Measurements from ENCODE around the gene TRIM31.

TRIM31 gene, protein sequence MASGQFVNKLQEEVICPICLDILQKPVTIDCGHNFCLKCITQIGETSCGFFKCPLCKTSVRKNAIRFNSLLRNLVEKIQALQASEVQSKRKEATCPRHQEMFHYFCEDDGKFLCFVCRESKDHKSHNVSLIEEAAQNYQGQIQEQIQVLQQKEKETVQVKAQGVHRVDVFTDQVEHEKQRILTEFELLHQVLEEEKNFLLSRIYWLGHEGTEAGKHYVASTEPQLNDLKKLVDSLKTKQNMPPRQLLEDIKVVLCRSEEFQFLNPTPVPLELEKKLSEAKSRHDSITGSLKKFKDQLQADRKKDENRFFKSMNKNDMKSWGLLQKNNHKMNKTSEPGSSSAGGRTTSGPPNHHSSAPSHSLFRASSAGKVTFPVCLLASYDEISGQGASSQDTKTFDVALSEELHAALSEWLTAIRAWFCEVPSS

DNA sequence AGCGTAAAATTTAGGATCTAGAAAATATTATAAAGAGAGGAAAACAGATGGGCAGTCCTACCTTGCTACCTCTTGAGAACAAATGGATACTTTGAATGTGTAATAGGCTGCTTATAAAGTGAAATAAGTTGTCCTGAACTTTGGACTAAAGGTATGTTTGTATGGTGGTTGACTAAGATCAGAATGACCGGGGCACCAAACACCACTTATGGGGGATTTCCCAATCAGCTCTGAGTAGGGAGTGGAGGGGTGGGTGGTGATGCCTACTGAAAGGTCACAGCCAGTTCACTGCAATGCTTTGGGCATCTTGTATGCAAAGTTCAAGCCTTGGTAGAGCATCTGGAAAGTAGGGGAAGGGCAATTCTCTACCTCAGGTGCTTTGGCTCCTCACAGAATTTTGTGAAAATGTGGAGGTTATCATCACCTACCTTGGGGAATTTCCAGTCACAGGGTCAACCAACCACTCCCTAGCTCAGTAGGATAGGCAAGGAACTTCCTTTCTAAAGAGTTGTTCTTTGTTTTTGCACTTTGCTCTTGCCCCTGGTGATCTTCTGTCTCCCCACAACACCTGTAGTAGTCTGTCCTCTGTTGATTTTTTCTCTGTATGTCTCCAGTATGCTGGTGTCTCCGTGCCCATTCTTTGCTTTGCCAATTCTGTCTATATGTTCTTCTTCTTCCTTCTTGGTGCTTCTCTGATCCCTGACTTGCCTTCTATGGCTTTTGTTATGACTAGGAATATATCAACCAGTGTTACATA, at the start of gene TRIM31:
Gene TRIM31 (minus strand): TSS at position 88 of the 757 bp plus-strand sequence. CDS start 285 bp downstream, outside the sequence.
- DNase-seq: no peak

DNA sequence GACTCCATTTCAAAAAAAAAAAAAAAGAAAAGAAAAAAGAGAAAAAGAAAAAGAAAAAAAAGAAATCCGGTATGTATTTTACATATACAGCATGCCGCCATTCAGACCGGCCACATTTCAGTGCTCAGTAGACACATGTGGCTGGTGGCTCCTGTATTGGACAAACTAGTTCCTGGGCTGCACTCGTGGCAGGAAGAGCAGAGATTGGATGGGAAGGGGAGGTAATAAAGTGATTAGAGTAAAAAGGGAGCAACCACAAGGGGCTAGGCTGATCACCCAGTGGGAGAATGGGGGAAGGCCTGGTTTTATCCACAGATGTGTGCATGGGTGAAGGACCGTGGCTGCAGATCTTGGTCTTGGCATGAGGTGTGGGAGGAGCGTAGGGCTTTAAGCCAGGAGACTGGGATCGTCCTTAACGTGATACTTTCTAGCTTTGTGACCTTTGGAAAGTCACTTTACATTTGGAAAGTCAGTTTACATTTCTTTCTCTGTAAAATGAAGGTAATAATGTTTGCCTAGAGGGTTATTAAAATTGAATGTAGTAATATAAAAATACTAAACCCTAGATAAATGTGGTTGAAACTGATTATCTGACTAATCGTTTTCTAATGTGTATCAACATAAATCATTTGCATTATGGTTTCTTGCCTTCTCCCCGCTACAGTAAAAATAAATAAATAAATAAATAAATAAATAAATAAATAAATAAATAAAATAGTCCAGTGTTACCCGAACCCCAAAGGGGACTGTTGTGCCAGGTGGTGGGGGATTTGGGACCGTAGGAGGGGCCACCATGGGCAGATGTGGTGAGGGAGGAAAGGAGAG, 49.6 kb upstream of the TRIM31 start:
- no peak for DNase-seq

DNA sequence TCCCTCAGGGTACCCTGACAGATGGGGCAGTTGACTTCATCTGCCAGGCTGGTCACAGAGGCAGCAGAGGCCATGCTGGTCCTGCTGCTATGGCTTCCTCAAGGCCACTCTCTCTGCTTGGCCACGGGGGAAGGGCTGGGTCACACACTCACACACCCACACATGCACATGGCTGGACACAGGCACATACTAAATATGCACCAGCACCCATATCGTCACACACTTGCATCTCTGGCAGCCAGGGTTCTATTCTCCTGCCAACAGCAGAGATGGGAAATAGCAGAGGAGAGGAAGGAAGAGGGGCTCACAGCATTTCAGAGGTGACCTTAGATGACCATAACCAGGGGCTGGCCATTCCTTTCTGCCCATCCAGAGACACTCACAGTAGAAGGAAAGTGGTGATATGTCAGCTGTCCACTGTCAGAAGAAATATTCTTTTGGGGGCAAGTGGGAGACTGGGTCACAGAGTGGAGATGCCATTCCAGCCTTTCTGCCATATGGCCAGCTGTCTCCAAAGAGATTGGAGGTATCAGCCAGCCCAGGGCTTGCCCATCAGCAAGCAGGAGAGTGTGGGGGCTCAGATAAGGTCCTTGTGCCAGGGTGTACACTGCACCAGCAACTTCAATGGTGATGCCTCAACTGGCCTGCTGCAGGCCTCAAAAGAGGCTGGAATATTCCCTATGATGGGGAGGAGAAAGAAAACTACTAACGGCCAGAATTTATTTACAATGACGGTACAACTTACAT, 48.1 kb upstream of the TRIM31 start, which contains the start of gene TRIM10:
Gene TRIM10 (minus strand): TSS at position 427 of the 747 bp plus-strand sequence. CDS start 353 bp downstream, at position 74.
- DNase-seq: no peak

DNA sequence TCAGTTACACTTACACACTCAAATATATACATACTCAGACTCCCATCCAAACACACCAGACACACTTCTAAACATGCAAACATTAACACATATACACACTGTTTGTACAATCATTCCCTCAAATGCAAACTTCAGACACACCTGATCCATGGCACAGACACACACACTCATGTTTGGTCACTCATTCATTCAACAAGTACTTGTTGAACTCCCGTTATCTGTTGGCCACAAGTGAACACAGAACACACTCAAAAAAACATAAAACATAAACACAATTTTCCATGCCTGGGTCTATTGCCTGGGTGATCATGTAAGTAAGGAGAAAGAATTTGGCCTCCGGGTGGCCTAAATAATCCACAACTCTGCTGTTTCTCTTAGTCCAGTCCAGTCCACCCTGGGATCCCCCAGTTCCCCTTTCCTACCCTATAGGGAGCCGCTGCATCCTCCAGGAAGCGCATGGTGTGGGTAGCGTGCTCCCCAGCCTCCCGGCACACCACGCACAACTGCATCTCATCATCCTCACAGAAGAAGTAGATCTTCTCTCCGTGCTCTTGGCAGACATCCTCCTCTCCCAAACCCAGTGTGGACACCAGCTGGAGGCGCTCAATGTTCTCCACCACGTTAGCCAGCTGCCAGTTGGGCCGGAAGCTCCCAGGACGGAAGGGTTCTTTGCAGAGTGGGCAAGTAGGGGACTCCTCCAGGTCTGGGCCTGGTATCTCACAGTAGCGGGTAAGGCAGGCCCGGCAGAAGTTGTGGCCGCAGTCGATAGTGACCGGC, 47.3 kb upstream of the TRIM31 start:
- no peak for DNase-seq

DNA sequence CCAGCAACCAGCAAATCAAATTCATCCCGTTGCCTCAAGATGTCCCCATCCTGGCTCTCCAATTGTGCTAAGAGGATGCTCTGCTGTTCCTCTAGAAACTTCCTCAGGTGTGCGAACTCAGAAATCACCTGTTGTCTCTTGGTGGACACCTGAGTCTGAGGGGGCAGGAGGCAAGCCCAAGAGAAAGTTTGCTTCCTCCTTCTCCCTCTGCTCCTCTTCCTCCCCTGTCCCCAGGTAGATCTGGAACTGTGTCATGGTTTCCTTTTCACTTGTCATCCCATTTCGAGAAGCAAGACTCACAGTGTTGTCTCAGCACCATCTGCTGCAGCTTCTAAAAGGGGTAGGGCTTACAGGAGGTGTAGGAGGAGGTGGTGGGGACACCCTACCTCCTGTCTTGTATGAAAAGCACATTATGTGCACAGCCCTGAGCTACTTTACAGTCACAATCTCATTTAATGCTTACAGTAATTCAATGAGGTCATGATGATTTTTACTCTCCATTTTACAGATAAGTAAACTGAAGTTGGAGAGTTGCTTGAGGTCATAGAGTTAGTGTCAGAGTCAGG, 45.7 kb upstream of the TRIM31 start:
- no peak for DNase-seq

DNA sequence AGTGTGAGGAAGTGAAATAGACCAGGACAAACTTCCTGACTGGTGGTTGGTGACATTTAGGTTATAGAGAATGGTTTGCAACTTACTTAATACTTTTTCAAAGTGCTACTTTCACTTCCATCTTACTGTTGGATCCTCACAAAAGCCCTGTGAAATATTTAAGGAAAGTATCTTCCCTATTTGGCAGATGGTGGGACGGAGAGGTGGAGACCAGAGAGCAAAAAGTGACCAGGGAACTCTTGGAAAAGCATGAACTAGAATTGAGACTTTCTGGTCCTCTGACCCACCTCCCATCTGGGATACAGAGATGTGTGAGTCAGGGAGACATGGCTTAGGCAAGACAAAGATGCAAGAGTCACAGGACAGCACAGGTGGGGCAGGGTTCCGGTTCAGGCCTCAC, 45.1 kb upstream of the TRIM31 start:
- no peak for DNase-seq

DNA sequence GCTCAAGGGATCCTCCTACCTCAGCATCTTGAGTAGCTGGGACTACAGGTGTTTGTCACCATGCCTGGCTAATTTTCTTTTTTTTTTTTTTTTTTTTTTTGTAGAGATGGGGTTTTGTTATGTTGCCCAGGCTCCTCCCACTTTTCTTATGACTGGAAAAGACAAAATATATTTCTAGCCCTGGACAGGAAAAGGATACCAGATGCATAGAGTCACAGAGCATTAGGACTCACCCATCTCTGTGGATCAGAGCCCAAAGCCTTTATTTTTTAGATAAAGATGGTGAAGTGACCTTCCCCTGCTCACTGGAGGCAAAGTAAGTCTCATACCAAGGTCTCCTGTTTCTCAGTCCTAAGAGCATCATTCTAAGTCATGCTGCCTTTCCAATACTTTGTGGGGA, 44.7 kb upstream of the TRIM31 start:
- DNase-seq: no peak

DNA sequence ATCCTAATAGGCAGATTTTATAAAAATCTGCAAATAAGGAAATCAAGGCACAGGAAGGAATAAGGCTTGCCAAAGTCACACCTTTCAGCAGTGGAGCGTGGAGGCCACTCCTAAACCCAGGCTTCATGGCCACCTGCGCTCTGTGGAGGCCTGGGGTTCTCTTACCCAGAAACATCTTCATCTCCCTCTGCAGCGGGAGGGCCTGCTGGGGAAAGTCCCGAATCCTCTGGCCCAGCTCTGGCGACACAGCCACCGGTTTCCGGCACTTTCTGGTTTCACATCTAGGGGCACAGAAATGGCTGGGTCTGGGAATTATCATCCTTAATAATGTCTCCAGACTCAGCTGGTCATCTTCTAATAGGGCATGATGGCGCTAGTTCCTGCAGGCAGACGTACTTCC, 43.9 kb upstream of the TRIM31 start:
- no peak for DNase-seq

DNA sequence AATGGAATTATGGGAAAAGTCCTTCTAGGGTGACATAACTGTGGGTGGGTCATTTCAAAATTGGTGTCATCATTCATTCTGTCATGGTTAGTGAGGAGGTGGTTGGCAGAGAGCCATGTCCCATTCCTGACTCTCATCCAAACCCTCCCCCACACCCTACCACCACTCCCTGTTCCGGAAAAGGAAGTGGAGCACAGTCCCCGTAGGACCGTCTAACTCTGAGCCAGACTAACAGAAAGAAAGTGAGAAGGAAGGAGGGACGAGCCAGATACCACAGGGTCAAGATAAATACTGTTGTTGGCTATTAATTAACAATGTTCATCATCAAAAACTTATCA, 43.3 kb upstream of the TRIM31 start:
- no peak for DNase-seq

DNA sequence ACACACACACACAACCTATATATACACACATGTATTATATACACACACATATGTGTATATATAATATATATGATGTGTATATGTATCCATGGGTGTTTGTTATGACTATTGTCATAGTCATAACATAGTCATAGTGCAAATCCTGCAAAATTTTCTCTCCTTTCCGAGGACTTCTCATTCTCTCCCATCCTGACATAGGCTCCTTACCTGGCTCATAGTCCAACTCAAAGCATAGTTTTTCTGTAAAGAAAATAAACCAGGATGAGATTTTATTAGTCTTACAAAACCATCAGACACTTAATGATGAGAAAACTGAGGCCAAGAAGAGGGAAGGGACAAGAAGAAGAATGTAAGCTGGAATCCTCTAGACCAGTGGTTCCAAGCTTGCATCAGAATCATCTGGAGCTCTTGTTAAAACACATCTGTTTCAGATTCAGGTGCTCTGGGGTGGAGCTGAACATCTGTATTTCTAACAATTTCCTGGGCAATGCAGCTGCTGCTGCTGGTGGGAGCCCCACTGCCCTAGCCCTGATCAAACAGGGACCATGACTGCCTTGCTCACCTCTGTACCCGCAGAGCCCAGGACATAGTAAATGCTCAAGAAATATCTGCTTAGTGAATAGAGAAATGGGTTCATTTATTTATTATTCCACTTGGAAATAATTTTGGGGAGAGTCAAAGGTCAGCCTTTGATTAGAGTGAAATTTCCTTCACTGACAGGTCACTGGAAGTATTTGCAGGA, 42.8 kb upstream of the TRIM31 start:
- no peak for DNase-seq

DNA sequence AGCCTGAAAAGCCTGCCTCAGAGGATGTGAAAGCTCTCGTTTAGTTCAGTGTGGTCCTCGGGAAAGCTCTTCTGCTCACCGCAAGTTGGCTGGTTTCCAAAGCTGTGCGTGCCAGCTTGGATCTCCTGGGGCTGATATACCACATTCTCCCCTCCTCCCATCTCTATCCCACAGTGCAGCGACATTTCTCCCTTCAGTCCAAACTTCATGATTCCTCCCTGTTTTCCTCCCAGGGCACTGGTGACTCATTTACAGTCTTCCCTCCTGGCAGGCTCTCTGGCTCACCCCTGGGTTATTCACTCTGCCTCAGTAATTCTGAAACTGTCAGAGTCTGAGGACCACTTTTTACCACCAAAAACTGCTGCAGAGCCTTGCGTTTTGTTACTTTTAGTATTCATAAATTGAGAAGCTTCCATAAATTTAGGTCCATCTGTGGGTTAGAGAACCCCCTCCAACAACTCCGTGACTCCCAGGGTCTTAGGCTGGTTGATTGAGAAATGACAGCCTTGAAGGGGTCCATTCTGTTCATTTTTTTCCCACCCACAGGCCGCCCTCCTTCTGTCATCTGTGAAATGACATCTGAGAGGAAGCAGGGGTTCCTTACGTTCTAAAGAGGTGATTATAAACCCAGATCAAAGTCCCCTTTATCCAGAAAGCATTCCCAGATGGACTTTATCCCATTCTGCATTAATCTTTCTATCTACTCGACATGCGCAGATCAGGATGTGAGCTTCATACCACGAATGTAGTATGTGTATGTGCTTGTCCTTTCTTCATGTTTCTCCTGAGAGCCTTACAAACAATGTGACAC, 42.0 kb upstream of the TRIM31 start:
- no peak for DNase-seq

DNA sequence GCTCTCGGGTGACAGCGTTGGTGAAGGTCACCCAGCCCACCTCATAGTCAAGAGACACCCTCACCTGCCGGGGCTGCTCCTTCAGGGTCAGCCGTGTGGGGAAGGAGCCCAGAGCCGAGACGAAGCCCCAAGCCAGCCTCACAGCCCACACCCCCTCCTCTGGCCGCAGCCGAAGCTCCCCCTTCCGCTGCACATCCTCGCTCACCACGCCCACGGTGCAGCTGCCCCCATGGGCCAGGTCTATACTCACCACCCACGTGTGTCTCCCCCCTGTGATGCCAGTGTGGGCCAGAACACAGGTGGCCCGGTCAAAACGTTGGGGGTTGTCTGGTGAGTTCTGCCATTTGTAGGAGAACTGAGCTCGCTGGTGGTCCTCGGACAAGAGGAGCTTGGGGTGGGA, 41.2 kb upstream of the TRIM31 start:
- no peak for DNase-seq

DNA sequence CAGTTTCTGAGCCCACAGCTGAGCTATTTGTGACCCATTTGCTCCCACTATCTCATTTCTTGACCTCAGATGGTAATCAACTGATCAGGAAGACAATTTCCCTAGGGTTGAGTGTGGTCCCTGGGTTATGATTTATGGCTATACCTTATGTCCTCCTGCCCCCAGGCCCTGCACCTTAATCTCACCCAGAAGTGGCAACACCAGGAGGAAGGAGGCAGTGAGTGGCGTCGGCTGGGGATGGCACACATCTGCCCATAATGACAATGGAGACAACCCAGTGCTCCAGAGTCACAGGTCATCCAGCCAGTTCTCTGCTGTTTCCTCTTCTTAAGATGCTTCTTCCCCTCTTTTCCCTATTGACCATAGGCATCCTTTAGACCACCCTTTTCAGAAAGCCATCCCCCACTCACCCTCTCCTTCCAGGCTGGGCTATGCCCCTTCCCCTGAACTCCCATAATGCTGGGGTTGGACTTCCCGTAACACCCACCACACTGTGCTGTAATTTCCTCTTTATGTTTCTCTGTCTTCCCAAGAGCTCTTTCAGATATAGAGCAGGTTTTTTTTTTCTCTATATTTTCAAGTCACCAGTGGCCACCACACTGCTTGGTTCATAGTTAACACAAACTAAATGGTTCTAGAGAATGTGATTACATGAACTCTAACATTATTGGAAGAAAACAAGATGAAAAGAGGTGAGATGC, 40.2 kb upstream of the TRIM31 start:
- DNase-seq: no peak

DNA sequence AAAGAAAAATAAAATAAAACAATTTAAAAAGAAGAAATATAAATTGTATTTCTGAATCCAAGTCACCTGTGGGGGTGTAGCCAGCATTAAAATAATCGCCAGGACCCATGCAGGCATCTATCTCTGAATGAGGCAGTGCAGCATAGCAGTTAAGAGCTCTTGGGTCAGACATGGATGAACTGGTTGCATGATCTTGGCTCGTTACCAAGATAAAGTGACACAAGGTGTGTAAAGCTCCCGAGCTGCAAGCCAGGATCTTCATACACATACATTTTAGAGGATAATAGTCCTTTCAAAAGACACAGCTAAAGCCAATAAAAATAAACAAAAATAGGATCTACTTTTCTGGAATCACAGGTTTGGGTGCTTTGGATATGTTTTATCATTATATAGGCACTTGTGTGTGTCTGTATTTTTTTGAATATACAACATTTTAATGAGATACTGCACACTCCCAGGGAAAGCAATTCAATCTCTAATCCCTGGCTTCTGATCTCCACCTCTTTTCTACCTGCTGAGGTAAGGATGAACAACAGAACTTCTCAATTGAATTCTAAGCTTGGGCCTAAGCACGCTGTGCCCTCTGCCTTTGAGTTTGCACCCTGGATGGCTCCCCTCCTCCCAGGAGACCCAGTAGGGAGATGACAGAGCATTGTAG, 39.3 kb upstream of the TRIM31 start:
- DNase-seq: no peak

DNA sequence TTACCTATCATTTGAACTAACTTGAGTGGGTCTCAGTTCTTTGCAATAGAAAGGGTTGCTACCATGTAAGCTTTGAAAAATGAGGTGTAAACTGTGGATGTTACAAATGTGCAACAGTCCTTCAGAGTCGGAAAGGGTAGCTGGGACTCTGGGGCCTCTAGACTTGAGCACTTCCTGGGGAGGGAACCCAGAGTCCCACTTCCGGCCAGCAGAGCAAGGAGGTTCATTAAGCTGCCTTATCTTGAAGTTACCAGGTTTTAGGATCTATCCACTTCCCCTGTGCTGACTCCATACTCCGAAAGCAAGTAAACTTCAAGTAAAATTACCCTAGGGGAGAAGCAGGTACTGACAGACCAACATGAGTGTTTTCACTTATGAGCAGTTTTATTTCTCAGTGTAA, 38.7 kb upstream of the TRIM31 start:
- no peak for DNase-seq

DNA sequence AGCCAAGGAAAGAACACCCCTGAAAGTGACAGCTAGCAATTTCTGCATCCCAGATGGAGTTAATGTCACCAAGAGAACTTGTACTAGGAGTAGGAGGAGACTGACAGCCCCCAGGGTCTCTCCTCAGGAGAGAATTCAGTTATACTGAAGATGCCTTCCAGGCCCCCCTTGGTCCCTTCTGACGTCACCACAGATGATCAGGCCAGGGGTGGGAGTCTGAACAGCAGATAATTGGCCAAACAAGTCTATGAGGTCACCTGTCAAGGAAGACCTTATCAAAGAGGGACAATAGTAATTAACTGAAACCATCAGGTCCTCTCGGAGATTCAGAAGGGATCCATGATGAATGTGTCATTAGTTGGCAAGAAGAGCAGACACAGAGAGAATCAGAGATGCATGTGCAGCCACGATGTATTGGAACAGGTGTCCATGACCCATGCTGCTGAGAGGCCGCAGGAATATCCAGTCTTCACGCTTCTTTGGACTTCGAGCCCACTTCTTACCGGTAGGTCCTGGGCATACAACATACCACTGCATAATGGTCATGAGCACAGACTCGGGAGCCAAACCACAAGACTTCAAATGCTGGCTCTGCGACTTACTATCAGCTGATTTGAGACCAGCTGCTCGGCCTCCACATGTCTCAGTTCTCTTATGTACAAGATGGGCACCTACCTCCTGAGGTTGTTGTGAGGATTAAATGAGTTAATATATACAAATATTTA, 37.9 kb upstream of the TRIM31 start:
- no peak for DNase-seq

DNA sequence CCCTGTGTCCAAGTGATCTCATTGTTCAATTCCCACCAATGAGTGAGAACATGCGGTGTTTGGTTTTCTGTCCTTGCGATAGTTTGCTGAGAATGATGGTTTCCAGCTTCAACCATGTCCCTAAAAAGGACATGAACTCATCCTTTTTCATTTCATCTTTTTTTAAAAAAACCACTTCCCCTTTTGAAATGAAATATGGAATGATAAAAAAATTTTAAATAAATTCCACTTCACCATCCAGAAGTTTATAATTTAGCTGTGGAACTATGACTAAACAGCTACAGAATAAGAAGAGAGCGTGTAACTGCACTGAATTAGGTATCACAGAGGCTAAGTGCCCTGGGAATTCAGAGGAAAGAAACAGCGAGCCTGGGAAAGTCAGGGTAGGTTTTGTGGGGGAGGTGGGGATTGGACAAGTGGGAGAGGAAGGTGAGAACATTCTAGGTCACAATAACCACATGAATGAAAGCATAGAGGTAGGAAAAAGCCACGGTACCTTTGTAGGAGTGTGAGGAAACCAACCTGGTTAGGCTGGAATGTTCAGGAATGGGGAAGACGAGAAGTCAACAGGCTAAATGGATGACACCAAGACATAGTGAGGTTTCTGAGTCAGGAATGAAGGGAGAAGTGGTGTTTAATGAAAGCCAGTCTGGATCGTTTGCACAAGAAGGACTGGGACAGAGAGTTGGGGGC, 37.1 kb upstream of the TRIM31 start:
- DNase-seq: no peak
